ENCODE data around the gene NANOS2.
"Not testable (repeated sequence)": the region's sequence is repeated elsewhere in the genome, so short reads cannot be mapped to it uniquely, and the experiment has no call there.

The NANOS2 gene

GRCh38 chr19:45876411-45877197 is 38.0 kb downstream of the NANOS2 start:
- DNase-seq (ENCODE audit: low spot score): peak; percentile 47

- DNase-seq (ENCODE audit: low spot score): no peak
Measured at GRCh38 chr19:45876161-45876410, 38.5 kb downstream of the NANOS2 start.

GRCh38 chr19:45874620-45874966 is 40.0 kb downstream of the NANOS2 start:
- DNase-seq (ENCODE audit: low spot score): no peak

GRCh38 chr19:45873219-45873772 is 41.3 kb downstream of the NANOS2 start:
- DNase-seq (ENCODE audit: low spot score): no peak

GRCh38 chr19:45872095-45872919 is 42.3 kb downstream of the NANOS2 start:
- DNase-seq (ENCODE audit: low spot score): no peak

GRCh38 chr19:45870798-45871197 is 43.8 kb downstream of the NANOS2 start:
- DNase-seq (ENCODE audit: low spot score): no peak

GRCh38 chr19:45867241-45867640 is 47.3 kb downstream of the NANOS2 start:
- not testable (repeated sequence) for DNase-seq (ENCODE audit: low spot score)

- DNase-seq (ENCODE audit: low spot score): no peak
Measured at GRCh38 chr19:45866400-45867176, 48.0 kb downstream of the NANOS2 start.

- DNase-seq (ENCODE audit: low spot score): no peak
Measured at GRCh38 chr19:45865269-45865948, 49.2 kb downstream of the NANOS2 start.

GRCh38 chr19:45864629-45865082 is 49.9 kb downstream of the NANOS2 start:
- DNase-seq (ENCODE audit: low spot score): no peak

- DNase-seq (ENCODE audit: low spot score): peak; percentile 78
Measured at GRCh38 chr19:45863840-45864628, 50.5 kb downstream of the NANOS2 start, which contains the start of gene FOXA3. Gene FOXA3 (plus strand): TSS chr19:45864326. CDS start chr19:45864457, 131 bp downstream.

GRCh38 chr19:45863335-45863839 is 51.2 kb downstream of the NANOS2 start:
- DNase-seq (ENCODE audit: low spot score): no peak

Data from AG20443 (cell line).